Measurements from ENCODE around the gene ARVCF.

Gene ARVCF

DNA sequence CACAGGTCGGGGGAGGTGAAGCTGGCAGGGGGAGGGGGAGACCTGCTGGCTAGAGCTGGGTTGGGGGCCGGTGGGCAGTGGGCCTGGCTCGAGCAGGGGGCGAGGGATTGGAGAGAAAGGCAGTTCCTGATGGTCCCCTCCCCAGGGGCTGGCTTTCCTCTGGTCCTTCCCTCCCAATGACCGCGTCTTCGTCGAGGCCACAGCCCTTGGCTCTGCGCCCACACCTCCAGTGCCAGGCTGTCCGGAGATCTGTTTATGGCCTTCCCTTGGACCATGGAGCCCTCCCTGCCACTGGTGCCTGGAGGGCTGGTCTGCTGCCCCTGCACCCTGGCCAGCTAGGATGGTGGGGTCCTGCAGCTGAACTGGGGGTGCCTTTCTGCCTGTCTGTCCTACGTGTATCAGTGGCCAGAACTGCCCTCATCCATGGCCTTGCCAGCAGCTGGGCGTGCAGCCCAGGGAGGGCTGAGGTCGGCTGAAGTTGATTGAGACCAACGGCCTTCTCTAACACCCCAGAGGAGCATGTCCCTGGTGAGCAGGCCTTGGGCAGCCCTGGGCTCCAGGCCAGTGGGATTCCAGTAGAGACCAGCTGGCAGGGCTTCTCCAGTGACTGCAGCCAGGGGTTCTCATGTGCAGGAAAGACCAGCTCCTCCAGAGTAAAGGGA is 16.6 kb upstream of the ARVCF start:
- no peak for DNase-seq (ENCODE audit: insufficient read length, low spot score)
- FAIRE-seq = no peak

DNA sequence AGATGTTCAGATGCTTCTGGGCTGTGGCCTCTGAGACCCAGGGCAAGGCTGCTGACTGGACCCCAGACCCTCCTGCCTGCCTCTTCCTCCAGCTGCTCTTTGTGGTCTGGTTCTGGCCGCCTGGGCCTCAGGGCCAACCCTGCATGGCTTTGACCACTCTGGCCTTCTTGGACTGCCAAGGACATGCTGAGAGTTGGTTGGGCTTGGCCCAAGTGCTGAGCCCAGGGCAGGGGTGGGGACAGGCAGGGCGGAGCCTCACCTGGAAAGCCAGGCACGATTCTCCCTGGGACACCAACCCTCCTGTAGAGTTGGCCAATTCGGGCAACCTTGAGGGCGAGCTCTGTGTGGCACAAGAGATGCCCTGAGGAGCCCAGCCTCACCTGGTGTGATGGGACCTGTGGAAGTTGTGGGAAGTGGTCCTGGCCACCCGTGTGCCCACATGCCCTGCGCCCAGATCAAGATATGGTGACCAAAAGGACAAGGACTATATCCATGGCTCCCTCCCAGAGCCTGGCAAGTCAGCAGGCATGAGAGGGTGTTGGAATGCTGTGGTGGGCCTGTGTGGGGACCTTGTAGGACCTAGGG is 15.9 kb upstream of the ARVCF start:
- no peak for DNase-seq (ENCODE audit: insufficient read length, low spot score)
- FAIRE-seq = no peak

DNA sequence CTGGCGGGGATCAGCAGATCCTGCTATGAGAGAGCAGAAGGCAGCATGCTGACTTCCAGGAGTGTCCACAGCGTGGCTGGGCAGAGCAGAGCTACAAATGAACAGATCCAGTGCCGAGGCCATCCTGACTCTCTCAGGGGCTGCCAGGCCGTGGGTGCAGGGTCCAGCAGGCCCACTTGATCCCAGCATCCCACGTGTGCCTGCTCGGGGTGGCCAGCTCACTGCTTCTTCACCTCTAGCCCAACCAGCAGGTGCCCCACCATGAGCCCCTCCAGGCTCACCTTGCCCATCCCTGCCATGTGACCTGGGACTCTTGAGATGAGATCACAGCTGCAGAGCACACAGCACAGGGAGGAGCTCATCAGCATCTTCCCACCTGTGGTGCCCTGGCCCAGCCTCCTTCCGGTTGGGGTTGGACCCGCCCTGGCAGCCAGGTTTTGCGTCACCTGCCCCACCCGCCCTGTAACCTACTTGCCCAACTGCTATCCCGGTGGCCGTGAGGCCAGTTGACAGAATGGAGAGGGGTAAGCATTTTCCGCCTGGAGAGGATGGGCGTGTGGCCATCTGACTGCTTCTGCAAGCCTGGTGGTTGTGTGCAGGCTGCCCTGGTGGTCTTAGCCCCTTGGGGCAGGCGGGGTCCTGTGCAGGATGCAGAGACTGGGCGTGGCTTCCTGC is 15.2 kb upstream of the ARVCF start:
- no peak for FAIRE-seq

DNA sequence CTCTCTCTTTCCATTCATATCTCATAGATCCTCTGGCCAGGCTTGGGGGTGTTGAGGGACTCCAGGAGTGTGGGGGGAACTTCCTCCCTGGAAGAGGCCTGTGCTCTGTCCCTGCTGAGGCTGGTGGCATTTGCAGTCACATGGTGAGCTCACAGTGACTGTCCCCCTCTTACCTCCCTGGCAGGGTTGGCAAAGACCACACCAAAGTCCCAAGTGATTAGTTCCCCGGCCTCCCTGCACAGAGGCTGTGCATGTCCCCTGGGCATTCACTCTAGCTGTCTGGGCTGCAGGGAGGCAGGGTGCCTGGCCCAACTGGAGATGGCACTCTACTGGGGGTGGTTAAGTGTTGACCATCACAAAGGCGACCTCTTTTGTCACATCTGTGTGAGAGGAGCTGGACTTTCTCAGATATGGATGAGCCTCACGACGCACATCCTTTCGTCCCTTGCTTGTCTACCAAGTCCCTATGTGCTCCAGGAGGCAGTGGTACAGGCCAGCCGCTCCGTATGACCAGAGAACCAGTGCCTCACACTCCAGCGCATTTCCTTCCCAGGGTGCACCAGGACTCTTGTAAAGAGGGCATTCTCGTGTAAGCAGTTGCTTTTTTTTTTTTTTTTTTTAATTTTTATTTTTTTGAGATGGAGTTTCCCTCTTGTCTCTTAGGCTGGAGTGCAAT is 13.1 kb upstream of the ARVCF start:
- DNase-seq (ENCODE audit: insufficient read length, low spot score) = no peak
- FAIRE-seq = no peak

More for the DNA sequence above, 15.2 kb upstream of the ARVCF start:
- DNase-seq (ENCODE audit: insufficient read length, low spot score) = no peak

DNA sequence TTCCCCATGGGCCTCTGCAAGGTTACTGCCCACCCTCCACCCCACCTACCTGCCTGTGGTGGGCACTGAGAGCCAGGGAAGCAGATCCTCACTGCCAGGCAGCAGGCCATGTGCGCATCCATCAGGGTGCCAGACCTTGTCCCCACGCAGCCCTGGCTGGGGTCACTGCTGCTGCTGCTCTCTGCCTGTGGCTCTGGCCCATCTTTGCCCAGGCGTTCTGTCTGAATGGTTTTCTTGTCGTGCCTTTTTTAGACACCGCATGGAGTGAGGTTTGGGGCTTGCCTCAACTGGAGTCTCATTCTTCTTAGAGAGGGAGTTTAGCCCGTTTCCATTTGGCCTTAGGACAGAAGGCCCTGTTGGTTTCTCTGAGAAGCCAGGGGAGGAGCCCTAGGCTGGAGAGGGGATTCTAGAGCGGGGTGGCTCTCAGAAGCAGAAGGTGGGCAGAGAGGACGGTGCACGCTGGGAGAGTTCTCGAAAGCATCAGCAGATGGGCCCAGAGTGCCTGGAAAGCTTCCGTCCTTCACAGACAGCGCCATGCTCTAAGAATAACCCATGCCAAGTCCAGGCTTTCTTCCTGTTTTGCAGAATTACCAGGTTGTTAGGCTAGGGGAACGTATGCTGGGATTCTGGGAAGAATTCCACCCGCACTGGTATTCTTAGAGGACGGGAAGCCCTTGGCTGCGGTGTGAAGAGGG is 12.4 kb upstream of the ARVCF start:
- FAIRE-seq (no peak), DNase-seq (ENCODE audit: insufficient read length, low spot score) (no peak)

DNA sequence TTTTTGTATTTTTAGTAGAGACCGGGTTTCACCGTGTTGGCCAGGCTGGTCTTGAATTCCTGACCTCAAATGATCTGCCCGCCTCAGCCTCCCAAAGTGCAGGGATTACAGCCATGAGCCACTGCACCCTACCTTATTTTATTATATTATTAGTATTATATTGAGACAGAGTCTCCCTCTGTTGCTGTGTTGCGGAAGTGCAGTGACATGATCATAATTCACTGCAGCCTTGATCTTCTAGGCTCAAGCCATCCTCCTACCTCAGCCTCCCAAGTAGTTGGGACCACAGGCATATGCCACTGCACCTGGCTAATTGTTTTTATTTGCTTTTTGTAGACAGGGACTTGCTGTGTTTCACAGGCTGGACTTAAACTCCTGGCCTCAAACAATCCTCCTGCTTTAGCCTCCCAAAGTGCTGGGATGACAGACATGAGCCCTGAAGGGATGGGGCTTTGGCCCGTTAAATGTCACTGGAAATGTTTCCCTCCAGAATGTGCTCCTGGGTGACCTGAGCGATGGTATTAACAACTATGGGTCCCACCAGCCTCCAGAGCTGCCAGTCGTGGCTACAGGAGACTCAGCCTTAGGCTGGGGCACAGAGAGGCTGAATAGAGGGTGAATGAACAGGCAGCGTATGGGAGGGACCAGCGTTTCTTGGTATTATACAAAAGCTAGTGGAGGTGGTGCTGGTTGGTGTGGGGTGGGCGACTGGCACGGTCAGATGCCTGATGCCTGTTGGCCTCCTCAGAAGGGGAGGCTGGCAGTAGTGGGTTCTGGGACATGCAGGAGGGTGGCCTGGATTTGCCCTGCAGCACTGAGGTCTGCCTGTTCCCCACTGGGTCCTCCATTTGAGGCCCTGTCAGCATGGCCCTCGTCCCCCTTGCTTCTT is 11.6 kb upstream of the ARVCF start:
- FAIRE-seq (no peak), DNase-seq (ENCODE audit: insufficient read length, low spot score) (no peak)

DNA sequence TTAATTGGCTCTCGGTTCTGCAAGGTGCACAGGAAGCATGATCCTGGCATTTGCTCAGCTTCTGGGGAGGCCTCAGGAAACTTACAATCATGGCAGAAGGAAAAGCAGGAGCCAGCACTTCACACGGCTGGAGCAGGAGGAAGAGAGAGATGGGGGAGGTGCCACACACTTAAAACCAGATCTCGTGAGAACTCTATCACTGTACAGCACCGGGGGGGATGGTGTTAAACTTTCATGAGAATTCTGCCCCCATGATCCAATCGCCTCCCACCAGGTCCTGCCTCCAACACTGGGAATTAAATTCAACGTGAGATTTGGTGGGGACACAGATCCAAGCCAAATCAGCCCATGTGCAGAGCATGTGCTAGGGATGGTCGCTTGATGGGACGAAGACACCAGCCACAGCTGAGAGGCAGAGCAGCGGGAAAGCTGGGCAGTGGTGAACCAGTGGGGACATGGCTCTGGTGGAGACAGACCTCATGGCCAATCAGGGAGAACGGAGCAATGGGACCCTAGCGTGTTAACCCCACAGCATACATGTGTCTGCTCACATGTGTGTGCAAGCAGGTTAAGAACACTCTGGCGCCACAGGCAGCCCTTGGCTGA is 10.5 kb upstream of the ARVCF start:
- DNase-seq (ENCODE audit: insufficient read length, low spot score) (no peak), FAIRE-seq (no peak)

DNA sequence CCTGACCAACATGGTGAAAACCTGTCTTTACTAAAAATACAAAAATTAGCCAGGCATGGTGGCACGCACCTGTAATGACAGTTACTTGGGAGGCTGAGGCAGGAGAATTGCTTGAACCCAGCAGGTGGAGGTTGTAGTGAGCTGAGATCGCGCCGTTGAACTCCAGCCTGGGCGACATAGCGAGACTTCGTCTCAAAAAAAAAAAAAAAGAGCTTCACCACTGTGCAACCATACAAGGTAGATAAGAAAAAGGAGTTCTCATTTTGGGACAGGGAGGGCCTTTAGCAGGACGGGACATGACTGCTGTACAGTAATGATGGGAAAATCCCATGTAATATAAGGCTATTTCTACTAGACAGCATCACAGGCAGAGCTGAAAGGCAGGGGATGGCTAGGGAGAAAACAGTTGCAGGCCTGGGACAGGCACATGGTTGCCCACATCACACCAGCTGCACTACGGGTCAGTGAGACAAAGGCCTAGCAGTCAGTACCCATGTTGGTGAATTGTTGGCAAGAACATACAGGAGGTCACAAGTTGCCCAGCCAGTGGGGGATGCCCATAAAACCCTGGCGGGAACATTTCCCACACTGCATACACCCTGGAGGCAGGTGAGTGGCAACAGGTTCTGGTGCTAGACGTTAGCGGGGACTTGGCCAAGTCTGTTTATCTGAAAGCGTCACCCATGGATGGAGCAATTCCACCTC is 9.7 kb upstream of the ARVCF start:
- FAIRE-seq = no peak
- no peak for DNase-seq (ENCODE audit: insufficient read length, low spot score)

DNA sequence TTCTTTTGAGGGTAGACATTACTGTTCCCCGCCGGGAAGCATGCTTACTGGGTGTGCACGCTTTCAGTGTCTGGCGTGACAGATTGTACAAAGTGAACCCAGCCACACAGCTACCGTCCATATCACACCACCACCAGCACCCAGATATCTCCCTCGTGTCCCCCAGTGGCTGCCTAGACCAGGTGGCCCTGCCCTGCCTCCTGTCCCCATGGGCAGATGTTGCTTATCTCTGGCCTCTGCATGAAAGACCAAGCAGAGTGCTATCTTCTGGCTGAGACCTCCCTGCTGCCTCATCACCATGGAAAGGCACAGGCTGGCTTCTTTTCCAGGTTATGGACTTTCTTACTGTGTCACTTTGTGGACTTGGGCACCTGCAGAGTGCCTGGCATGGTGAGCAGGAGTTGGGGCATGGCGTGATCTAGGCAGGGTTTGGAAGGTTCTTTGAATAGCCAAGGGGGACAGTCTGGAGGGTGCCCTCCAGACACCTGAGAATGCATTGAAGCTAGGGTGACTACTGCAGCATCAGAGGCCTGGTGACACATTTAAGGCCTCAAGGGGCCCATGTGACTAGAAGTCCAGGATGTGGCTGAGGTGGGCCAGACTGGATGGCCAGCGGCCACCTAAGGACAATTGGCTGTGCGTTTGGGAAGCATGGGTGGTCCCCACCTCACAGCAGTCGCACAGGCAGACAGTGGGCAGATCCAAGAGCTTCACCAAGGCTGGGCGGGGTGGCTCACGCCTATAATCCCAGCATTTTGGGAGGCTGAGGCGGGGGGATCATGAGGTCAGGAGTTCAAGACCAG is 9.0 kb upstream of the ARVCF start:
- DNase-seq (ENCODE audit: insufficient read length, low spot score) (no peak), FAIRE-seq (no peak)

DNA sequence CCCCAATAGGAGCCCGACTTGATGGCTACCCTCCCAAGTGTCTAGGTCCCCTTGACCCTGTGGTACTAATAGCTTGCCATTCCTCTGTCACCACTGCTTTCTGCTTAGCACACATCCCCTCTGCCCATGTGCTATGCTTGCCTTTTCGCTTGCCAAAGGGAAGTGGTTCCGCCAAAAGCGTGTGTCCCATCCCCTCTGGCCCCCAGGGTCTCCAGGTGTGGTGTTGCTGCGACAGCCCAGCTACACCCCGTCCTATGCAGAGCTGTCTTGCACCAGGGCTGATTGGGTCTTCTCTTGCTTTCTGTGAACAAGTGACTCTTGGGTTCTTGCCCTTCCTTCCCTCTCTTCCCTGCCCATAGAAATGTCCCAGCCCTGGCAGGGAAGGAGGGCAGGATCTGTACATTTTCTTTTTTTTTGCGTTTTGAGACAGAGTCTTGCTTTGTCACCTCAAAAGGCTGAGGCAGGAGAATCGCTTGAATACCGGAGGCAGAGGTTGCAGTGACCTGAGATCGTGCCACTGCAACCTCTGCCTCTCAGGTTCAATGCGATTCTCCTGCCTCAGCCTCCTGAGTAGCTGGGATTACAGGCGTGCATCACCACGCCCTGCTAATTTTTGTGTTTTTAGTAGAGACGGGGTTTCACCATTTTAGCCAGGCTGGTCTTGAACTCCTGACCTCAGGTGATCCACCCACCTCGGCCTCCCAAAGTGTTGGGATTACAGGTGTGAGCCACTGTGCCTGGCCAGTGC is 8.2 kb upstream of the ARVCF start:
- FAIRE-seq (no peak), DNase-seq (ENCODE audit: insufficient read length, low spot score) (no peak)

DNA sequence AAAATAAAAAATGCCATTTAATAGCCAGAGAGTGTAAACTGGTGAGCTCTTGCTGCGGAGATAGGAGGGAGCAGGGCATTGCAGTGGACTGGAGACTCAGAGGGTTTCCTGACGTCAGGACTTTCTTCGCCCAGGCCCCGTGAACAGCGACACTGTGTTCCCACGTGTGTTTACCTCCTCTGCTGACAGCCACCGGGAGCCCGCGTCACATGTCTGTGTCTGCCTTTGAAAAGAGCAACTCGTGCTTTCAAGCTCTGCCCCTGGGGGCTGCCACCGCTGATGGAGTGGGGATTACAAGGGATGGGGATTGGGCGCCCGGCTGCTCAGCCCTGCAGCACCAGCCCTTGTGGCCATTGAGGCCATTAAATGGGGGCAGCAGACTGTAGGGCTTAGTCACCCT is 7.6 kb upstream of the ARVCF start:
- DNase-seq (ENCODE audit: insufficient read length, low spot score) = no peak
- no peak for FAIRE-seq

DNA sequence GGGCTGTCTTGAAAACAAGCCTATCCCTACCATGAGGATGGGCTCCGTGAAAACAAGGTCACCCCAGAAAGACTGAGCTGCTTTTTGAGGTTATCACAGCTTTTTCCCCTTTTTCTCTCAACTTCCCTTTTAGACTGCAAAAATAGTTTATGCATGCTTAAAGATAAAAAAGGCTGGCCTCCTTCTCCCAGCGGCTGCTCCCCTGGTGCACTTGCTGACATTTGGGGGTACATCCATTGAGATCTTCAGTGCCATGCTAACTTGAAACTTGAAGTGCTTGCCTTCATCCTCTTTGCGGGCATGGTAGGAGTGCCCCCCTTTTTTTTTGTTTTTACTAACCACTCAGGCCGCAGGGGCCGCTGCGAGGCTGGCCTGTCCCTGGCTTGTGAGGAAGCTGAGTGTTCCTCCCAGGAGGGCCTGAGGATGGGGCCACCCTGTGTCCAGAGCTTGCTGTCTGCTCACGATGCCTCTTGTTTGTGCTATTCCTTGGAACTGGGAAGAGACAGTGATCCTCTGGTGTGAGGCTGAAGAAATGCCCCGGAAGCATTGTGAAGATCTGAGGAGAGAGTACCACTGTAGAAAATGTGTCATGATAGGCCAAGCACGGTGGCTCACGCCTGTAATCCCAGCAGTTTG is 6.5 kb upstream of the ARVCF start:
- FAIRE-seq (no peak), DNase-seq (ENCODE audit: insufficient read length, low spot score) (no peak)

DNA sequence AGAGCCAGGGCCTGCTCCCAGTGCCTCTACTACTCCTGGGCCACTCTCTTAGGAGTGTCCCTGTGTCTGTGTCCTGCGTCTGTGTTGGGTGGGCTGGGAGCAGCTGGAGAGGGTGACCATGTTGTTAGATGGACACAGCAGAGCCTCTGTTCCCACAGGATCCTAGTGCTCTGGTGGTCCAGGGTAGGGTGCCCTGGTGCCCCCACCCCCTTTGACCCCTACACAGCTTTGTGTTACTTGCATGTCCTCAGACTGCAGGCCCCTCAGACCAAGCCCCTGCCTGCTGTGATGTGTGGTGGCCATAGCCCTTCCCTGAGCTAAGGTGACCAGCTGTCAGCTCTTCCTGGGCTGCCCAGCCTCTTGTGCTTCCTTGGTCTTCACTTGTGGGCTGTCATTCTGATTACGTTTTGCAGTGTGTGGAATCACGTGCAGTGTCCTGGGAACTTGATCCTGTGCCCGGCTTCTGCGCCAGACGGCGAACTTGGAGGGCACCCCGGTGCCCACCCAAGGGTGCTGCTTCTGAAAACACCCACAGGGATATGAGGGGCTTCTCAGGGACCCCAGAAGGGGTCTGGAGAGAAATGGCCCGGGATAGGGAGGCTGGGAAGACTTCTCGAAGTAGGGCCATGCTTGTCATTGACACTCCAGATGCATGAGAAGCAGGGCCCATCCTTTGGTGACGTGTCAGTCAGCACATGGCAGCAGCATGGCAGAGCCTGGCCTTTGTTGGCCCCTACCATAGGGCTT is 5.8 kb upstream of the ARVCF start:
- FAIRE-seq (no peak), DNase-seq (ENCODE audit: insufficient read length, low spot score) (no peak)

DNA sequence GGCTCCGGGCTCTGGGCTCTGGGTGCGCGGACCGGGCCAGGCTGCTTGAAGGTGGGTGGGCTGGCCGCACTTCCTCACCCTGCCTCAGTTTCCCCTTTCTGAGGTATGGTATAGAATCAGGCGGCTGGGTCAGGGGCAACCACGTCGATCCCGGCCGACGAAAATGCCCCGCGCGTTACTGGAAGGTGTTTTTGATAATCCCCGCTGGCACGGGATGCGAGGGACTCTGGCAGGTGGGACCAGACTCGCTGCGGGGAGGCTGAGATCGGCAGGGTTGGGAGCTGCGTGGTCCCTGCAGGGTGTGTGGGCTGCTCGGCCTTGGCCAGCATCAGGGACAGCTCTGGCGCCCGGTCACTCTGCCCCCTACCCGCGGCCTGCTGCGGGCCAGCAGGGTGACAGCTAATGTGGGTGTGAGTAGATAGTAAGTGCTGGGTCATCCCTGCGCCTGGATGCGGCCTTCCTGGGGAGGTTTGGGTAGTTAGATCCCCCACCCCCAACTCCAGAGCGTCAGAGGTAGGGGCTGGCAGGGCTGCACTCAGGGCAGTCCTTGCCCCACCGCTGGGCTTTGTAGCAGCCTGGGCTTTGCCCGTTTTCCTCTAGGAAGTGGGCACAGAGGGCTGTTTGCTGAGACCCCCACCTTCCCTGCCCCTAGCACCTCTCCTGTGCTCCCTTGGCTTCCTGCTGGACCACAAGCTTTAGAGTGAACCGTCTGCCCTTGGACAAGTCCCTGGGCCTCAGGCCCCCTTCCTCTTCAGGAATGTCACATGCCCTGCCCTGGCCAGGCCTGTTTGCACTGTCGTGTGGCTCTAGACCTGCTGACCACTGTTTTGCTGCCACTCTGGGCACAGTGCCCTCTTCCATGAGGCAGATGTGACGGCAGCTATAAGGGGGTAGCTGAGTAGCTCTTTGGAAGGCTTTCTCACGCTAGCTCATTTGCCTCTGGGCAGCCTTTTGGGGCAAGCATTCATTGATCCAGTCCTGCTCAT is 4.9 kb upstream of the ARVCF start:
- peak; percentile 4 for FAIRE-seq
- no peak for DNase-seq (ENCODE audit: insufficient read length, low spot score)

DNA sequence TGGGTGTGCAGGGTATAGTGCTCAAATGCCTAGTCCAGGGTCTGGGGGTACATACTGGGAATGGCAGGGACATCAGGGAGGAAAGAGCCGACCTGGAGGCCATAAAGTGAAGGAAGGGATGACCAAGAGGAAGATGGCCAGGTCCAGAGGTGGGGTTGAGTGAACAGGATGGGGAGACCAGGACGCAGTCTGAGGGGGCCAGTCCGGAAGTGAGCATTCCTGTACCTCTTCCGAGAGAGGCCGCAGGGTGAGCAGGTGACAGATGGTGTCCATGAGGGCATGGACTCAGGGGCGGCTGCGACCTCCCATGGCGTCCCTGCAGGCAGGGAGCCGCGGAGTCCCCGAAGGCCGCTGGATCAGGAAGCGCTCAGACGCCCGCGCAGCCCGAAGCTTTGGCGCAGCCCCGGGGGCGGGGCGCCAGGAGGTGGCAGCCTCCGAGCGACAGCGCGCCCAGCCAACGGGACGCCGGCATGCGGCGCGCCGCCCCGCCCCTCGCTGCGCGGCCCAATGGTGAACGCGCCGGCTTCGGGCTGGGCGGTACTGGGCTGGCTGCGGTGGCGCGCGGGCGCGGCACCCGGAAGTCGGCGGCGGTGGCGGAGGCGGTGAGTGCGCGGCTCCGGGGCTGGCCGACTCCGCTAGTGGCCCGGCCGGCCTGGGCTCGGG is 4.0 kb upstream of the ARVCF start, which contains the start of gene TANGO2:
TANGO2 (plus strand) TSS at position 578 of the 663 bp plus-strand sequence. CDS start 15,689 bp downstream, outside the sequence.
- peak; percentile 94 for FAIRE-seq
- DNase-seq (ENCODE audit: insufficient read length, low spot score) = peak; percentile 92

All from HTR-8/SVneo (cell line).